NCI-H774 (cell line): ENCODE results near the gene TGFB2.

Source experiments
- DNase-seq: peaks from one replicate; lab custom pipeline; 2025; lab: John Stamatoyannopoulos, UW

Gene TGFB2

GRCh38 chr1:218488986-218489385, 143.8 kb downstream of the TGFB2 start:
- DNase-seq, result no peak

DNA sequence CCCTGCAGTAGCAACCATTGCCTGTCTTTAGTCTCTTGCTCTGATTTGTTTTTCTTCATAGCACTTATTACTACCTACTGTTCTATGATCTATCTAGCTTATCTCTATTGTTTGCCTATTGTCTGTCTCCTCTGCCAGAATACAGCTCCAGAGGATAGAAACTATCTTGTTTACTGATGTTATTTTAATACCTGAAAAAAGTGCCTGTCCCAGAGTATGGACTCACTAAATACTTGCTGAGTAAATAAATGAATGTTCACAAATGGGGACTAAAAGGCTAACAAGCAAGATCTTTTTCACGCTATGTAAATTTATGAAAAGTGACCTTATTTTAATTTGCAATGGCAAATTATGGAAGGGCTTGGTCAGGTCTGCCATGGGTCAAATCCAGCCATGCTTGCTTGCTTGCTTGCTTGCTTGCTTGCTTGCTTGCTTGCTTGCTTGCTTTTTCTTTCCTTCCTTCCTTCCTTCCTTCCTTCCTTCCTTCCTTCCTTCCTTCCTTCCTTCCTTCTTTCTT, 145.3 kb downstream of the TGFB2 start:
- no peak for DNase-seq

- DNase-seq, result no peak
Measured at GRCh38 chr1:218492874-218493273, 147.7 kb downstream of the TGFB2 start.

DNA sequence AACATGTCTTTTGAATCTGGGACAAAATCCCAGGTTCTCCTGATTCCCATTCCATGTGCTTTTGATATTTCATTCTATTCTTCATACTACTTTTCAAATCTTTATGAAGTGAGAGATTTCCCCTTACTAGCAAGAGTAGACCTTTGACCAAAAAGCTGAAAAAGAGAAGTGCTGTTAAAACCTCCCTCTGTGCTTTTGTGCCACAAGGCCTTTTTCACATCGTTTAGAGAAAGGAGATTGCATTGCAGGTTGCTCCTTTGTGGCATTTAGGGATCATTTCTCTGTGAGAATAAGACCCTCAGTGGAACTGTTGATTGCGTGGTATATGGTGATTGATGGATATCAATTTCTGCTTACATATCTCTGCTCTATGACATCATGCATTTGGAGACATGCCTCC, 148.8 kb downstream of the TGFB2 start:
- no peak for DNase-seq
